ENCODE measurements around the gene EYA2. TPM values are rescaled to one million over a fixed set of nuclear protein-coding genes. Genes with fewer than 3 reads are reported as not detected.

The EYA2 gene
- total RNA-seq, 1 experiment from 2014 or later: 0.33 TPM

- Histone ChIP-seq H3K79me2 (ENCODE audit: low read length) (no peaks in the 10 kb centered on the region), H3K27me3 (ENCODE audit: low read length) (no peaks in the 10 kb centered on the region), H3K4me1 (ENCODE audit: insufficient read depth, low read length) (peaks cover 47% of the 10 kb centered on the region), H3K9ac (ENCODE audit: low read length) (no peak overlapping the region), H3K27ac (ENCODE audit: low read length) (no peak overlapping the region), H3F3A (ENCODE audit: low read length, unreplicated experiment) (no peaks in the 10 kb centered on the region), H3K36me3 (ENCODE audit: low read depth, low read length) (no peaks in the 10 kb centered on the region), H3K9me2 (replicated peaks; ENCODE audit: low read length) (no peaks in the 10 kb centered on the region), H2AFZ (ENCODE audit: low read length) (no peak overlapping the region), H3K9me3 (ENCODE audit: low read length) (no peaks in the 10 kb centered on the region), H3K4me2 (ENCODE audit: low read length) (no peak overlapping the region), H3K4me3 (ENCODE audit: low read length) (no peak overlapping the region), H4K20me1 (ENCODE audit: low read length) (no peaks in the 10 kb centered on the region)
- ATAC-seq: no peak
- no TSS peak for BruUV-seq (replicated peaks)
- TF ChIP-seq, protein P1, sequence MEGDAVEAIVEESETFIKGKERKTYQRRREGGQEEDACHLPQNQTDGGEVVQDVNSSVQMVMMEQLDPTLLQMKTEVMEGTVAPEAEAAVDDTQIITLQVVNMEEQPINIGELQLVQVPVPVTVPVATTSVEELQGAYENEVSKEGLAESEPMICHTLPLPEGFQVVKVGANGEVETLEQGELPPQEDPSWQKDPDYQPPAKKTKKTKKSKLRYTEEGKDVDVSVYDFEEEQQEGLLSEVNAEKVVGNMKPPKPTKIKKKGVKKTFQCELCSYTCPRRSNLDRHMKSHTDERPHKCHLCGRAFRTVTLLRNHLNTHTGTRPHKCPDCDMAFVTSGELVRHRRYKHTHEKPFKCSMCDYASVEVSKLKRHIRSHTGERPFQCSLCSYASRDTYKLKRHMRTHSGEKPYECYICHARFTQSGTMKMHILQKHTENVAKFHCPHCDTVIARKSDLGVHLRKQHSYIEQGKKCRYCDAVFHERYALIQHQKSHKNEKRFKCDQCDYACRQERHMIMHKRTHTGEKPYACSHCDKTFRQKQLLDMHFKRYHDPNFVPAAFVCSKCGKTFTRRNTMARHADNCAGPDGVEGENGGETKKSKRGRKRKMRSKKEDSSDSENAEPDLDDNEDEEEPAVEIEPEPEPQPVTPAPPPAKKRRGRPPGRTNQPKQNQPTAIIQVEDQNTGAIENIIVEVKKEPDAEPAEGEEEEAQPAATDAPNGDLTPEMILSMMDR (conservative IDR thresholded peaks at IDR 0.05; ENCODE audit: low read depth, low read length): no peak
- TF ChIP-seq EZH2phosphoT487 (IDR thresholded peaks at IDR 0.05; ENCODE audit: borderline replicate concordance, low read length) (no peak), EZH2 (IDR thresholded peaks at IDR 0.05; ENCODE audit: low read length, unreplicated experiment) (no peak)
- DNase-seq: no peak
- CTCF ChIA-PET: interaction anchor here (0.7 kb wide), 1 partner anchor 377 kb away, joined by 3 read pairs; no protein-coding TSS in a partner anchor
- POLR2A ChIA-PET (ENCODE audit: unreplicated experiment): no interaction called here
- intact Hi-C loops (cut with micrococcal nuclease): loop anchor here (5.0 kb wide), 1 partner anchor 308 kb away; no protein-coding TSS in a partner anchor
These were observed 304.4 kb downstream of the EYA2 start for GRCh38 chr20:47198996-47199552.

DNA sequence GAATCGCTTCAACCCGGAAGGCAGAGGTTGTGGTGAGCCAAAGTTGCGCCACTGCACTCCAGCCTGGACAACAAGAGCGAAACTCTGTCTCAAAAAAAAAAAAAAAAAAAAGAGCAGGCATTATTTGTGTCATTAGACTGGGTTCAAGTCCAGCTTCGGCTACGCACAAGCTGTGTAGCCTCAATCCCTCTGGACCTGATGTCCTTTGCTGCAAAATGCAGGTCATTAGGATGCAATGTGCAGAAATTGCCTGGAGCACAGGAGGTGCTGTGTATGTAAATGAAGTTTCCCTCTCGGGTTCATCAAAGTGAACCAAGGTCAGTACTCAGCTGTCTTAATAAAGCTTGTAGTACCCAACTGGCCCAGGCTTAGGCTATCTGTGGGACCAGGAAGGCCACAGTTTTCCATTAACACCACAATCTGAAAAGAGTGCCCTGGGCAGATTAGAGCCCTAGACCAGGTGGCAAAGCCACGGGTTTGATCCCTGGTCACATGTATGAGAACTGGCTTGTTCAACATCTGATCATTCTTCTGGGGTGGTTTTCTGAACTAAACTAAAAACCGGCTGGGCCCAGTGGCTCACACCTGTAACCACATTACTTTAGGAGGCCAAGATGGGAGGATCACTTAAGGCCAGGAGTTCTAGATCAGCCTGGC lies 306.6 kb downstream of the EYA2 start:
- CTCF ChIA-PET: interaction anchor here (1.4 kb wide), 1 partner anchor 448 kb away, joined by 3 read pairs; no protein-coding TSS in a partner anchor
- ATAC-seq: no peak
- Histone ChIP-seq H3K4me2 (ENCODE audit: low read length) (peak overlapping the region; percentile 30; the same call in 1 of the 2 replicates), H3K27ac (ENCODE audit: low read length) (peak overlapping the region; percentile 80), H3K4me1 (ENCODE audit: insufficient read depth, low read length) (peaks cover 63% of the 10 kb centered on the region), H3K27me3 (ENCODE audit: low read length) (no peaks in the 10 kb centered on the region), H3K4me3 (ENCODE audit: low read length) (no peak overlapping the region), H3K36me3 (ENCODE audit: low read depth, low read length) (no peaks in the 10 kb centered on the region), H3F3A (ENCODE audit: low read length, unreplicated experiment) (peaks cover 7% of the 10 kb centered on the region), H3K9me2 (replicated peaks; ENCODE audit: low read length) (no peaks in the 10 kb centered on the region), H2AFZ (ENCODE audit: low read length) (no peak overlapping the region), H4K20me1 (ENCODE audit: low read length) (no peaks in the 10 kb centered on the region), H3K9me3 (ENCODE audit: low read length) (no peaks in the 10 kb centered on the region), H3K9ac (ENCODE audit: low read length) (peak overlapping the region; percentile 36), H3K79me2 (ENCODE audit: low read length) (no peaks in the 10 kb centered on the region)
- DNase-seq: no peak
- TSS peak; percentile 97 for BruUV-seq (replicated peaks)
- TF ChIP-seq EZH2 (IDR thresholded peaks at IDR 0.05; ENCODE audit: low read length, unreplicated experiment) (no peak), EZH2phosphoT487 (IDR thresholded peaks at IDR 0.05; ENCODE audit: borderline replicate concordance, low read length) (no peak)
- TF ChIP-seq, protein P1 (conservative IDR thresholded peaks at IDR 0.05; ENCODE audit: low read depth, low read length): no peak
- POLR2A ChIA-PET (ENCODE audit: unreplicated experiment): interaction anchor here (0.5 kb wide), 1 partner anchor 158 kb away, joined by 4 read pairs; no protein-coding TSS in a partner anchor
- intact Hi-C loops (cut with micrococcal nuclease): no loop called here
